ENCODE data around the gene SLC35B3.
"Not testable (repeated sequence)": the region's sequence is repeated elsewhere in the genome, so short reads cannot be mapped to it uniquely, and the experiment has no call there.

The SLC35B3 gene

DNA sequence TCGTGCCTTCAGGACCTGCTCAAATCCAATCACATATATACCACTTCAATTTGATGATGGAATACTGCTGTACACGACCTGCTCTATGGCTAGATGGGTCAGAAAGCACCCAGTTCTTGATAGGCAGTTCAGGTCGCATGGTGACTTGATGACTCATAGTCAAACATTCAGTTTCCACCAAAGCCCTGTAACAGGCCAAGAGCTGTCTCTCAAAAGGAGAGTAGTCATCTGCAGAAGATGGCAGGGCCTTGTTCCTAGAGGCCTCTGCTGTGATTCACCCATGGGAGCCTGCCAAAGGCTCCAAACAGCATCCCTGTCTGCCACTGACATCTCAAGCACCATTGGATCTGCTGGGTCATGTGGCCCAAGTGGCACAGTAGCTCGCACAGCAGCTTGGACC, 29.4 kb downstream of the SLC35B3 start:
- DNase-seq: not testable (repeated sequence)

DNA sequence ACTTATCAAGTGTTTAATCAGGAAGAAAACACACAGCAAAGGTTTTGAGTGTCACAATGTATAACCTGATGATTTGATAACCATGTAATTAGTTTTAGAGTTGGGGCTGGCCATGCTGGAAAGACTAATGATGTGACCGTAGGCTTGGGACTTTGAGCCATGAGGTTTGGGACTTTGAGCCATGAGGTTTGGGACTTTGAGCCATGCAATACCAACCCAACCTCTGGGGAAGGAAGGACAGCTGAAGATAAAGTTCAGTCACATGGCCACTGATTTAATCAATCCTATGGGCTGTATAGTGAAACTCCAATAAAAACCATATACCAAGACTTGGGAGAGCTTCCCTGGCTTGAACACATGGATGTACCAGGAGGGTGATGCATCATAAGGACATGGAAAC, 32.8 kb downstream of the SLC35B3 start:
- no peak for DNase-seq

DNA sequence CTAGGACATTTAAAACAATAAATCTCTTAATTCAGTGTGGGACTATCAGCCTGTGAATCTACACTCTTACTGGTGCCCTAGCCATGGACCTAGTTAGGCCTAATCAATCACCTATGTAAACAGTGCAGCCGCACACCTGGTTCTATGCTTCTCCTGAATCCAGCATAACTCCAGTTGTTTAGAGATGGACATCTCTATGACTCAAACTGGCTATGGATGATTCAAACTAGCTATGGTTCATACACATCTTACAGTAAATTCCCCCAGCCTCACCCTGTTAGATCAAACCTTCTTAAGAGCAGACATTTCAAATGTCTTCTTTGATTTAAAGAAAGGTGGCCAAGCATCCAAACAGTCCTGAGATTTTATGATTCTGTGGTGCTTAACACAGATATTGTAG, 34.7 kb downstream of the SLC35B3 start:
- no peak for DNase-seq

DNA sequence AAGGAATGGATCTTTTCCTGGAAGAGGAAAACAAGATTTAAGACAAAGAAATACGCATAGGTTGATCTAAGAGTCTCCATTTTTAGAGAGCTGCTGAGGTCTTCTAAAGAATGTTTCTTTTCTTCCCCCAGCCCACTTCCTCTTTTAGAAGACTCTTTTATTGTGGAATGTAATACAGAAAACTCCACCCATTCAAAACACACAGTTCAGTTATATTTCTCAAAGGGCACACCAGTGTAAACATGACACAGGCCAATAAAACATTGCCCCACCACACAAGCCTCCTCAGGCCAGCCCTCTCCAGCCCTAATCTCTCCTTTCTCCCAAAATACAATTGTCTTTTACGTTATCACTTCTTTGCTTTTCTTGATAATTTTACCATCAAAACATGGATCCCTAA, 42.8 kb downstream of the SLC35B3 start:
- no peak for DNase-seq

DNA sequence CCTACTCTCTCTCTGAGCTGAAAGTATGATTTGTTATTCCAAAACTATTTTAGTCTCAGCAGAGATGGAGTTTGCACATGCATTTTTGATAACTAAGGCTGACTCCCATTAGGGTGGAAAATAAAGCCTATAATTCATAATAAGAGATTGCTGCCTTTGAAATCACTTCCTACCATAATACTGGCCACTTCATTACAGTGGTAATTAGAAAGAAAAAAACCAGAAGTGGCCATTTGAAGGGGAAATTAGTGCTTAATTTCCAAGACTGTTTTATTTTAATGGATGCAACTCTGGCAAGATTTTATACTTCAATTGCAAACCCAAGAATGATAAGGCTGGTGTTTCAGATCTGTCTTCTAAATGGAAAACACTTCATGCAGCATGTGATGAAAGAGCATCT, 43.4 kb downstream of the SLC35B3 start:
- no peak for DNase-seq

DNA sequence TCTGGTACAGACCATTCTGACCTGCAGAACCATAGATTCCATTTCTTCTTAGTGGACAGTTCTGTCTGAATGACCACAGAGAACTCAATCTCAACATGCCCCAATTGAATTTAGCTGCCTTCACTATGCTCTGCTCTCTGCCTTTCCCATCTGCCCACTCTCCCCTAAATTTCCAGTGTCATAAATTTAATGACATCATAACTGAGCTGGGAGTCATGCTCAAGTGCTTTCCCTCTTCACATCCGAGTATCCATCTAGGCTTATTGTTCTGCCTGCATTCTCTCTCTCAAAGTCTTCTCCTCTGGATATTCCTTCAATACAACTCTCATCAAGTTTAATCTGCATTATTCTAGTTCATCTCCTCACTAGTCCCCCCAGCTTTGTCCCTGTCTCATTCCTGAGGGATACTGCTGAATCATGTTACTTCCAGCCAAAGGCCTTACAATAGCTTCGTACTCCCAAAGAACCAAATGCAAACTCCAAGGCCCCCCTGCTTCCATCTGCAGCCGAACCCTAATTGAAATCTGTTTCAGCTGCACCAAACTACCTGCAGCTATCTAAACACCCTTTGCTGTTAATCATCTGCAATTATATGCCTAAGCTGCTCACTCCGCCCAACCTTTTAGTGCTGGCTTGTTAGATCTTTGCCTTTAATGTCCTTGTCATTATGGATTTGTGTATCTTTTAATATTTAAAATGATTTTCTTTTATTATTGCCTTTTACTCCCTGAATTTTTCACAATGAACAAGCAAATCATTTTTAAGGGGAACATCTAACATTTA, 46.1 kb downstream of the SLC35B3 start:
- DNase-seq: no peak

DNA sequence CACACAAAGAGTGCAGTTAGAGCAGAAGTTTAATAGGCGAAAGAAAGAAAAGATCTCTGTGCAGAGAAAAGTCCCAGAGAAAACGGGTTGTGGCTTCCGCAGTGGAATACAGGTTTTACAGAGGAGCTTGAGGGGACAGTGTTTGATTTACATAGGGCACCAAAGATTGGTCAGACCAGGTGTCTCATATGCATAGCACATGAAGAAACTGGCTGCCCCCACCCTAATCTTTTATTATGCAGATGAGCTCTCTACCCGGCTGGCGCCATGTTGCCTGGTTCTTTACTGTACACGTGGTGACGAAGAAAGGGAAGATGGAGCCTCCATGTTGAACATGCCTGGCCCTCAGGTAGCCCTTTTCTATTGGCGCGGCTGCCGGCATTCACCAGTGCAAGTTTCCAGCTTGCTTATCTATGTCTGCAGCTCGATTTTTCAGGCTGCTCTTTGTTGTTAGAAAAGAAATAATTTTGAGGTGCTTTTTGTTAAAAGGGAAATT, 47.4 kb downstream of the SLC35B3 start:
- no peak for DNase-seq

DNA sequence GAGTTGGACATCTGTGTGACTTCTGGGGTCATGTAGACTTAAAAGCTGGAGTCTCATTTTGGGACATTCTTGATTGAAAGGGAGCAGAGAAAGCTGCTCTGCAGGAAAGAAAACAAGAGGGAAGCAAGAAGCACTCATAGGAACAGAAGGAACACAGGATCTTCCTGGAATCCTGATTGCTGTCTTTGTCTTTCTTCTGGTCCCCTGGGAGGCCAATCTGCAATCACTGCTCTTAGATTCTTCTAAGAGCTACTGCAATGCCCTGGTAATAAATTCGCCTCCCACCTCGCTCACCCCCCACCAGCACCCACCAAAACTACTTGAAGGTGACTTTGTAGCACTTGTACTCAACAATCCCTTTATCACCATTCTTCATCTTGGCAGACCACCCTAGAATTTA, 51.8 kb downstream of the SLC35B3 start:
- DNase-seq: no peak

DNA sequence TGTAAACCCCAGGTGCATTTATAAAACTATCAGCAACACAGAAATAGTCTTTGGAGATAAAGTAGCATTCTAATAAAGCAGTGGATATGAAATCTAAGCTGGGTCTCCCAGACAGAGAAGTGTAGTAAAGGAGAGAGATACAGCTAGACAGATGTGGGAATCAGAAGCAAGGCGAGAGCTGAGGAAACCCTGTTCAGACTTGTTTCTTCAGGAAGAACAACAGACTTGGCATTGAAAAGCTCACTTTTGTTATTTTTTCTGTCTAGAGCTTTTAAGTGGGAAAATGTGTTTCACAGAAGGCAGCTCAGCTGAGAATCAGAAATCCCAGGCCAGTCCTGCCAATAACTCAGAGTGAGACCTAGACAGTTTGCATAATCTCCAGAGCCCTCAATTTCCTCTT, 52.9 kb downstream of the SLC35B3 start:
- DNase-seq: no peak

DNA sequence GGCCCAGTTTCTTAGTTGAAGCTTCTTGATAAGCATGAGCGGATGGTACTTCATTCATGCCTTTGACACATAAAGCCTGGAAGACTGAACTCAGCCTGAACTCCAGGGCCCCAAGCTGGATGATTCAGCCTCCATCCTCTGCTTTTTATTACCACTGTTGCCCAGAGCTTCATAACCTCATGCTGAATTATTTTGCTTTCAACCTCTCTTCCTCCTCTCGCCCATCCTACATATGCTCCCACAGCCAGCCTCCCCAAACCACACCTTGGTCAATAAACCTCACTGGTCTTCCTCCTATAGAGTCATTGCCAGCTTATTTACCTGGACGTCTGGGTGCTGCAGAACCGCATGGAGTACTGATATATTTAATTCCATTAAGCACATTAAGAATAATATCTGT, 59.4 kb downstream of the SLC35B3 start:
- DNase-seq: no peak

Measured in activated naive CD4-positive, alpha-beta T cell treated with anti-CD3 and anti-CD28 coated beads, Interleukin-2, amount 50 U/mL, for 16 hours (primary cell).